ENCODE measurements around the gene LRRC4C.

LRRC4C gene

GRCh38 chr11:40397141-40397540, 1062.3 kb downstream of the LRRC4C start:
- H3K4me3 ChIP-seq (ENCODE audit: insufficient read depth, low read depth, low read length): no peak overlapping the region
- H3K27ac ChIP-seq (ENCODE audit: insufficient read depth, low read depth, low read length, poor library complexity, severe bottlenecking): no peak overlapping the region
- no peaks in the 10 kb centered on the region for H3K27me3 ChIP-seq (ENCODE audit: control insufficient read depth, insufficient read depth, low read length, poor library complexity, severe bottlenecking)
- no peaks in the 10 kb centered on the region for H3K36me3 ChIP-seq (ENCODE audit: control insufficient read depth, insufficient read depth, low read length)
- 33% methylated on average over 1 of the region's 3 CpGs; no CpG with 5 or more reads in 1 of the 2 experiments for WGBS, 2 experiments
- no peaks in the 10 kb centered on the region for H3K4me1 ChIP-seq (ENCODE audit: control insufficient read depth, insufficient read depth, low read length)
- no peaks in the 10 kb centered on the region for H3K9me3 ChIP-seq (ENCODE audit: control insufficient read depth, low read length)

- Histone ChIP-seq H3K27ac (ENCODE audit: insufficient read depth, low read depth, low read length, poor library complexity, severe bottlenecking) (no peak overlapping the region), H3K4me3 (ENCODE audit: insufficient read depth, low read depth, low read length) (no peak overlapping the region), H3K9me3 (ENCODE audit: control insufficient read depth, low read length) (no peaks in the 10 kb centered on the region), H3K4me1 (ENCODE audit: control insufficient read depth, insufficient read depth, low read length) (no peaks in the 10 kb centered on the region), H3K36me3 (ENCODE audit: control insufficient read depth, insufficient read depth, low read length) (no peaks in the 10 kb centered on the region), H3K27me3 (ENCODE audit: control insufficient read depth, insufficient read depth, low read length, poor library complexity, severe bottlenecking) (no peaks in the 10 kb centered on the region)
- WGBS, 2 experiments: 90 to 94% methylated on average over 3 of the region's 3 CpGs
These were observed 1065.9 kb downstream of the LRRC4C start for GRCh38 chr11:40393511-40393910.

DNA sequence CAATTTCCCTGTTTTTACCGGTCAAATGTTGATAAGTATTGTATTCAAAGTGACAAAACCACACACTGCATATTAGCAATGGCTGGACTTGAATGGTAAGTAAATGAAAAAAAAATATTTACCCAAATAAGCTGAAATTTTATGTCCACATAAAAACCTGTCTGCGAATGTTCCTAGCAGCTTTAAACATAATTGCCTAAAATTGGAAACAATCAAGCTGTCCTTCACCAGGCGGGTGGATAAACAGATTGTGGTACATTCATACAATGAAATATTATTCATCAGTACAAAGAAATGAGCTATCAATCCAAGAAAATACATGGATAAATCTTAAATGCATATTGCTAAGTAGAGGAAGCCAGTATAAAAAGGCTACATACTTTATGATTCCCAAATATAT, 1067.8 kb downstream of the LRRC4C start:
- Histone ChIP-seq H3K36me3 (ENCODE audit: control insufficient read depth, insufficient read depth, low read length) (no peaks in the 10 kb centered on the region), H3K9me3 (ENCODE audit: control insufficient read depth, low read length) (no peaks in the 10 kb centered on the region), H3K27me3 (ENCODE audit: control insufficient read depth, insufficient read depth, low read length, poor library complexity, severe bottlenecking) (no peaks in the 10 kb centered on the region), H3K4me1 (ENCODE audit: control insufficient read depth, insufficient read depth, low read length) (no peaks in the 10 kb centered on the region), H3K27ac (ENCODE audit: insufficient read depth, low read depth, low read length, poor library complexity, severe bottlenecking) (no peak overlapping the region), H3K4me3 (ENCODE audit: insufficient read depth, low read depth, low read length) (no peak overlapping the region)
- 86 to 89% methylated on average over 1 to 3 of the region's 3 CpGs for WGBS, 2 experiments

DNA sequence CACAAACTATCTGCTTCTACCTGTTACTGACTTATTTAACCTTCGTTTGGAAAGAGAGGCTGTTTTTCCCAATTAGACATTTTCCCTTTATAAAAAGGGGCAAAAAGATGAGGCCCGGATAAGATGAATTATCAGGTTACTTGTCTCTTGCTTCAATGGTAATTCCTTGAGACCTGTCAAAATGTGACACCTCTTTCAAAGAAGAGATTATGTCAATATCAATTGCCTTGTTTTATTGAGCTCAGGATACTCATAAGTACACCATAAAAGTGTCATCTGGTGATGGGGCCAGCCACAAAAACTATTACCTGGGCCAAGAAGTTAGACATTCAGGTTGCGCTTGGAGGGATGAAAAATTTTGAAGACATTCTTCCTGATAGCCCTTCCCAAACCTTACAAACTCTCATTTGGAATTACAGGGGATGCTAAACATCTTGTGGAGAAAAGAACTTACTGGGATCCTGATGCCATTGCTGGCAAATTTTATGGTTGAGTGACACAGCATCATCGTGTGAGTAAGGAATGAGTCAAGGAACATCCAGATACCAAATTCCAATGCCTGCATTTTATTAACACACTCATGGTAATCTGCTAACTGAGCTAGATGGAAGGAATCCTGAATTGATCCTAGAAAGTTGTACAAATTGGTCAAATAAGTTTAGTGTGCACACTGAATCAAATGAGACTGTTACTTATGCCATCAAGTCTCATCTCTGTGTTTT, 1071.2 kb downstream of the LRRC4C start:
- H3K4me1 ChIP-seq (ENCODE audit: control insufficient read depth, insufficient read depth, low read length): peaks cover 3% of the 10 kb centered on the region
- no peaks in the 10 kb centered on the region for H3K9me3 ChIP-seq (ENCODE audit: control insufficient read depth, low read length)
- no peak overlapping the region for H3K27ac ChIP-seq (ENCODE audit: insufficient read depth, low read depth, low read length, poor library complexity, severe bottlenecking)
- no peaks in the 10 kb centered on the region for H3K36me3 ChIP-seq (ENCODE audit: control insufficient read depth, insufficient read depth, low read length)
- WGBS, 2 experiments: 85 to 87% methylated on average over 3 to 4 of the region's 4 CpGs
- no peaks in the 10 kb centered on the region for H3K27me3 ChIP-seq (ENCODE audit: control insufficient read depth, insufficient read depth, low read length, poor library complexity, severe bottlenecking)
- H3K4me3 ChIP-seq (ENCODE audit: insufficient read depth, low read depth, low read length): no peak overlapping the region

- 100% methylated on average over 1 of the region's 2 CpGs; no CpG with 5 or more reads in 1 of the 2 experiments for WGBS, 2 experiments
These were observed 1072.0 kb downstream of the LRRC4C start for GRCh38 chr11:40387240-40387980.

GRCh38 chr11:40384991-40385390, 1074.5 kb downstream of the LRRC4C start:
- peaks cover 3% of the 10 kb centered on the region for H3K4me1 ChIP-seq (ENCODE audit: control insufficient read depth, insufficient read depth, low read length)
- no peaks in the 10 kb centered on the region for H3K36me3 ChIP-seq (ENCODE audit: control insufficient read depth, insufficient read depth, low read length)
- WGBS, 2 experiments: 89 to 100% methylated on average over 1 of the region's 1 CpG
- H3K4me3 ChIP-seq (ENCODE audit: insufficient read depth, low read depth, low read length): no peak overlapping the region
- no peaks in the 10 kb centered on the region for H3K9me3 ChIP-seq (ENCODE audit: control insufficient read depth, low read length)
- no peak overlapping the region for H3K27ac ChIP-seq (ENCODE audit: insufficient read depth, low read depth, low read length, poor library complexity, severe bottlenecking)
- no peaks in the 10 kb centered on the region for H3K27me3 ChIP-seq (ENCODE audit: control insufficient read depth, insufficient read depth, low read length, poor library complexity, severe bottlenecking)

More at GRCh38 chr11:40387240-40387980, 1072.0 kb downstream of the LRRC4C start:
- Histone ChIP-seq H3K4me3 (ENCODE audit: insufficient read depth, low read depth, low read length) (no peak overlapping the region), H3K9me3 (ENCODE audit: control insufficient read depth, low read length) (no peaks in the 10 kb centered on the region), H3K4me1 (ENCODE audit: control insufficient read depth, insufficient read depth, low read length) (peaks cover 3% of the 10 kb centered on the region), H3K36me3 (ENCODE audit: control insufficient read depth, insufficient read depth, low read length) (no peaks in the 10 kb centered on the region), H3K27ac (ENCODE audit: insufficient read depth, low read depth, low read length, poor library complexity, severe bottlenecking) (no peak overlapping the region), H3K27me3 (ENCODE audit: control insufficient read depth, insufficient read depth, low read length, poor library complexity, severe bottlenecking) (no peaks in the 10 kb centered on the region)

GRCh38 chr11:40381481-40381880, 1078.0 kb downstream of the LRRC4C start:
- Histone ChIP-seq H3K4me3 (ENCODE audit: insufficient read depth, low read depth, low read length) (no peak overlapping the region), H3K27me3 (ENCODE audit: control insufficient read depth, insufficient read depth, low read length, poor library complexity, severe bottlenecking) (no peaks in the 10 kb centered on the region), H3K36me3 (ENCODE audit: control insufficient read depth, insufficient read depth, low read length) (no peaks in the 10 kb centered on the region), H3K27ac (ENCODE audit: insufficient read depth, low read depth, low read length, poor library complexity, severe bottlenecking) (no peak overlapping the region), H3K4me1 (ENCODE audit: control insufficient read depth, insufficient read depth, low read length) (peaks cover 3% of the 10 kb centered on the region), H3K9me3 (ENCODE audit: control insufficient read depth, low read length) (no peaks in the 10 kb centered on the region)
- WGBS, 2 experiments: 93% methylated on average over 2 of the region's 3 CpGs

DNA sequence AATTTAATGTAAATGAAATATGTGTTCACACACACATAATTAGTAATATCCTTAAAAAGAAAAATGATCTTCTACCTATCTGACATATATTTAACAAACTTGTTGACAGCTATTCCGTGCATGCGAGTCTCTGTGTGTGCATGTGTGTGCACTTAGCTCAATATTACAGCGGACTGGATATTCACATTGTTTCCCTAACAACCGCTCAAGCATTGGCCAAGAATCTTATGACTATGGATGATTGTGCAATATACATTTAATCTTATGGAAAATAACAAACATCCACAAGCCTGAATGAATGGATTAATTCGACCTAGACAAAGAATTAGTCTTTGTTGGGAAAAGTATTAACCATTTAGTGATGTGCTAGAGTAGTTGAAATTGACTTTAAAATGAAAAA, 1078.6 kb downstream of the LRRC4C start:
- Histone ChIP-seq H3K9me3 (ENCODE audit: control insufficient read depth, low read length) (no peaks in the 10 kb centered on the region), H3K36me3 (ENCODE audit: control insufficient read depth, insufficient read depth, low read length) (no peaks in the 10 kb centered on the region), H3K27me3 (ENCODE audit: control insufficient read depth, insufficient read depth, low read length, poor library complexity, severe bottlenecking) (no peaks in the 10 kb centered on the region), H3K27ac (ENCODE audit: insufficient read depth, low read depth, low read length, poor library complexity, severe bottlenecking) (no peak overlapping the region), H3K4me3 (ENCODE audit: insufficient read depth, low read depth, low read length) (no peak overlapping the region), H3K4me1 (ENCODE audit: control insufficient read depth, insufficient read depth, low read length) (no peaks in the 10 kb centered on the region)
- WGBS, 2 experiments: 88 to 98% methylated on average over 3 to 5 of the region's 5 CpGs

DNA sequence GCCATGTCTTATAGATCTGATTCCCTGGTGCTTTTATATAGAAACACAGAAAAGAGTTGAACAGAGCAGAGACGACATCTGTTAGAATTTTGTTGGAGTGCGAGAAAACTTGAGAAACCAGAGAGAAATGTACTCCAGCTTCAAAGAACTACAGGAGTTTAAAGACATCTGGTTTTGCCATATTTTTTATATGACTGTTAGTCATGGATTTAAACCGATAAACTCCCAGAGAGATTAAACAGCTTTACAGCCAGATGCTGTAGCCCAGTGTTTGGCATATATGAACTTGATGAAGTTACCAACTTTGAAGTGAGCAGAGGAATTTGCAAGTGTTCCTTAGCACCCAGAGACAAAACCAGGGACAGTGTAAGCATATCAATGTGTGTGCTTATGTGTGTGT, 1083.1 kb downstream of the LRRC4C start:
- H3K9me3 ChIP-seq (ENCODE audit: control insufficient read depth, low read length): no peaks in the 10 kb centered on the region
- H3K4me1 ChIP-seq (ENCODE audit: control insufficient read depth, insufficient read depth, low read length): no peaks in the 10 kb centered on the region
- H3K27me3 ChIP-seq (ENCODE audit: control insufficient read depth, insufficient read depth, low read length, poor library complexity, severe bottlenecking): no peaks in the 10 kb centered on the region
- no peak overlapping the region for H3K27ac ChIP-seq (ENCODE audit: insufficient read depth, low read depth, low read length, poor library complexity, severe bottlenecking)
- H3K36me3 ChIP-seq (ENCODE audit: control insufficient read depth, insufficient read depth, low read length): no peaks in the 10 kb centered on the region
- WGBS, 2 experiments: 91 to 97% methylated on average over 3 of the region's 3 CpGs
- H3K4me3 ChIP-seq (ENCODE audit: insufficient read depth, low read depth, low read length): no peak overlapping the region

- H3K4me1 ChIP-seq (ENCODE audit: control insufficient read depth, insufficient read depth, low read length): no peaks in the 10 kb centered on the region
- no peaks in the 10 kb centered on the region for H3K9me3 ChIP-seq (ENCODE audit: control insufficient read depth, low read length)
- no peak overlapping the region for H3K4me3 ChIP-seq (ENCODE audit: insufficient read depth, low read depth, low read length)
- H3K36me3 ChIP-seq (ENCODE audit: control insufficient read depth, insufficient read depth, low read length): no peaks in the 10 kb centered on the region
- 91 to 97% methylated on average over 4 to 5 of the region's 5 CpGs for WGBS, 2 experiments
- H3K27me3 ChIP-seq (ENCODE audit: control insufficient read depth, insufficient read depth, low read length, poor library complexity, severe bottlenecking): no peaks in the 10 kb centered on the region
- H3K27ac ChIP-seq (ENCODE audit: insufficient read depth, low read depth, low read length, poor library complexity, severe bottlenecking): no peak overlapping the region
These were observed 1088.4 kb downstream of the LRRC4C start for GRCh38 chr11:40370821-40371616.
